Gastrocnemius medialis (tissue), 4 donors: ENCODE data around the gene CEBPG.

Experiments used
- CTCF ChIP-seq, 5 experiments: fragments of 450-650 bp in 3 of 5; fragments of 200-600 bp in 2 of 5; sonication (generic) in 2 of 5; IDR thresholded peaks in 4 of 5; conservative IDR thresholded peaks in 1 of 5; 1 replicate in 4 of 5; 2 replicates in 1 of 5; pipeline ENCODE4 v1.5.1; 2016 to 2019; ENCODE audit warnings: antibody characterized with exemption in 5 of 5, mild to moderate bottlenecking in 3 of 5, moderate library complexity in 3 of 5
- POLR2A ChIP-seq, 2 donors: fragments of 450-650 bp; IDR thresholded peaks; one replicate each; pipeline ENCODE4 v1.6.1; 2017; ENCODE audit warnings: antibody characterized with exemption in 2 of 2, mild to moderate bottlenecking in 2 of 2, moderate library complexity in 2 of 2

- TF ChIP-seq CTCF (IDR thresholded peaks at IDR 0.05 in 4 of 5, conservative IDR thresholded peaks at IDR 0.05 in 1 of 5) (no peak), POLR2A (IDR thresholded peaks at IDR 0.05) (no peak)
Measured at GRCh38 chr19:33413426-33413725, 39.9 kb downstream of the CEBPG start.
